ENCODE measurements around the gene IFT57.

GRCh38 chr3:108250626-108251025 is 28.4 kb upstream of the IFT57 start:
- TF ChIP-seq GATA3 (IDR thresholded peaks at IDR 0.05; ENCODE audit: low read depth, low read length) (no peak), GATA2 (IDR thresholded peaks at IDR 0.05; ENCODE audit: low read depth, low read length) (no peak)
